Epithelial cell of esophagus (primary cell): ENCODE measurements around the gene PCSK1.
A peak's percentile ranks its signal among the peaks of the same experiment; 100 is the strongest.
"Not testable (repeated sequence)": the region's sequence is repeated elsewhere in the genome, so short reads cannot be mapped to it uniquely, and the experiment has no call there.

Source experiments
- DNase-seq: peaks from one replicate; pipeline ENCODE4 v3.0.0; 2010; ENCODE audit warnings: low read depth
- H3K4me3 ChIP-seq: 2 replicates; pipeline ENCODE4 v1.5.1; 2011; ENCODE audit warnings: mild to moderate bottlenecking, low read length, control low read depth
- CTCF ChIP-seq: IDR thresholded peaks from 2 replicates; pipeline ENCODE4 v1.5.1; 2011; ENCODE audit warnings: low read depth, mild to moderate bottlenecking, low read length, control low read depth, inconsistent platforms; ENCODE audit not compliant: insufficient read depth; ENCODE audit errors: missing control alignments

PCSK1 gene

GRCh38 chr5:96377597-96377996 lies 55.5 kb downstream of the PCSK1 start:
- no peak for DNase-seq
- no peak overlapping the region for H3K4me3 ChIP-seq
- TF ChIP-seq CTCF = no peak

- DNase-seq = peak; percentile 17
- no peak overlapping the region for H3K4me3 ChIP-seq
- no peak for TF ChIP-seq CTCF
Observed at GRCh38 chr5:96377167-96377566, 55.9 kb downstream of the PCSK1 start.

- no peak for TF ChIP-seq CTCF
- no peak for DNase-seq
- no peak overlapping the region for H3K4me3 ChIP-seq
Observed at GRCh38 chr5:96374653-96375052, 58.4 kb downstream of the PCSK1 start.

- no peak overlapping the region for H3K4me3 ChIP-seq
- no peak for TF ChIP-seq CTCF
- DNase-seq = no peak
Observed at GRCh38 chr5:96373381-96373733, 59.7 kb downstream of the PCSK1 start.

GRCh38 chr5:96372726-96373380 lies 60.2 kb downstream of the PCSK1 start:
- TF ChIP-seq CTCF = no peak
- no peak for DNase-seq
- no peak overlapping the region for H3K4me3 ChIP-seq

- TF ChIP-seq CTCF = no peak
- no peak overlapping the region for H3K4me3 ChIP-seq
- no peak for DNase-seq
Observed at GRCh38 chr5:96370976-96371375, 62.1 kb downstream of the PCSK1 start.

- H3K4me3 ChIP-seq, DNase-seq: not testable (repeated sequence)
Observed at GRCh38 chr5:96367337-96367736, 65.7 kb downstream of the PCSK1 start.
